GM18909 (cell line): ENCODE data around the gene RIN2.

Experiments
- ATAC-seq: cut with Tn5 transposase; IDR thresholded peaks from one replicate; pipeline ENCODE4 v1.9.1; 2021; ENCODE audit warnings: mild to moderate bottlenecking; ENCODE audit not compliant: unreplicated experiment, poor library complexity

The RIN2 gene

GRCh38 chr20:19758133-19758500 is at the start of gene RIN2:
Gene RIN2 (plus strand): TSS chr20:19758258. CDS start chr20:19889602, 131,344 bp downstream.
- ATAC-seq: no peak

GRCh38 chr20:19709635-19710335 is 48.3 kb upstream of the RIN2 start:
- ATAC-seq: no peak

DNA sequence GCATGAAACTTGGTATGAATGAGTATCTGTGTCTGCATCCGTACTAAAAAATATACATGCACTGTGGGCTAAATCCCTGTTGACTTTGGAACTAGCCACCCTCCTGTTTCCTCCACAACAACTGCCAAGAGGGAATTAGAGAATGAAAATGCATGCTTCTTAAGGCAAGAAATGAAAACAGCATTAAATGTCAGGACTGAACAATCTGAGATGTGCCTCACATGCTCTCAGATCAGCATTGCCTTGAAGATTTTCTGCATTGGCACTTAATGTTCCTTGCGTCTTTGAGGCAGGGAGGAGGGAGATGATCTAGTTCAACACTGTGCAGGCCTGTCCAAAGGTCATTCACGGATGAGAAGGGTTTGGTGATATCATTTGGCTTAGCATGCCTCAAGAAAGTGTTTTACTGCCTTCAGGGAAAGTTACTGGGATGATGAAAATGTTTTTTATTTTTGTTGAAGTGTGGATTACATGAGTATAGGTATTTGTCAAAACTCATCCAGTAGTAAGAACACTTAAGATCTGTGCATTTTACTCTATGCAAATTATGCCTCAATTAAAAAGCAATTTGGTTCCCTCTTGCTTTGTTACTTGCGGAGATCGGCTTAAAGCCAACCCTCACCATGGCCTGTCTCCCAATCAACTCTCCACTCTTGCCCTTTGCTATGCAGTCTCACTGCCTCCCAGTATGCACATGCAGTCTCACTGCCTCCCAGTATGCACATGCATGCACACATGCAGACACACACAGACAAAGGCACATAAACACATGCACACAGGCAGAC is 47.5 kb upstream of the RIN2 start:
- no peak for ATAC-seq

DNA sequence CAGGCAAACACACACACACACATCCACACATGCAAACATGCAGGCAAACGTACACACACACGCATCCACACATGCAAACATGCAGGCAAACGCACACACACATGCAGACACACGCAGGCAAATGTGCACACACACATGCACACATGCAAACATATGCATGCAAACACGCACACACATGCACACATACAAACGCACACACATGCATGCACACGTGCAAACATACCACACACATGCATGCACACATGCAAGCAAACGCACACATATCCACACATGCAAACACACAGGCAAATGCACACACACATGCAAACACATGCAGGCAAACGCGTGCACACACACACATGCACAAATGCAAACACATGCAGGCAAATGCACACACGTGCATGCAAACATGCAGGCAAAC is 46.9 kb upstream of the RIN2 start:
- ATAC-seq: no peak

DNA sequence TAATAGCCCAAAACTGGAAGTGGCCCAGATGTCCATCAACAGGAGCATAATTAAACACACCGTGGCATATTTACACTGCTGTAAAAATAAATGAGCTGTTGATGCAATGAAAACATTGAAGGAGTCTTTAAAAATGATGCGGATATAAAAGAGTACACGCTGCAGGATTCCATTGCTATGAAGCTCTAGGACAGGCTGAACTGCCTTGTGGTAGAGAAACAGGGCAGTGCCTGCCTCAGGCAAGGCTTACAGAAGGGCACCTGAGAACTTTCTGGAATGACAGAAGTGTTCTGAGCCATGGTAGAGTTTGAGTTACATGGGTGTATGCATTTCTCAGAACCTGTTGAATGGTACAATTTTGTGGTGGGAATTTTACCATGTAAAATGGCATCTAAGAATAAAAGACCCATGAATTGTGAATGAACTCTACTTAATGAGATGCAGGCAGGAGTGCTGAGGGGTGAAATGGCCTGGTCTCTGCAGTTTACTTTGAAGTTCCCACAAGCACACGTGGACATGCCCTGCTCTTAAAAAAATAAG is 45.3 kb upstream of the RIN2 start:
- no peak for ATAC-seq

GRCh38 chr20:19713822-19714578 is 44.1 kb upstream of the RIN2 start:
- no peak for ATAC-seq

DNA sequence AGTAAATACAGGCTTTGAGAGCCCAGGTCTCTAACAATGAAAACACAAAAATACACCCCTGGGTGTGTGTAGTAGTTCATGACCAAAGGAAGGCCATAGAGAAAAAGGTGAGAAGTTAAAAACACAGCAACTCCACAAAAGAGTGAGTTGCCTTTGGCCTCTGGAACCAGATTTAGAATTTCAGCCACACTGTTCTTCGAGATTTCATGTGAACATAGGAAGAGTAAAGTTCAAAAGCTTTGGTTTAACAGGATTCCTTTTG is 43.5 kb upstream of the RIN2 start:
- ATAC-seq: no peak

DNA sequence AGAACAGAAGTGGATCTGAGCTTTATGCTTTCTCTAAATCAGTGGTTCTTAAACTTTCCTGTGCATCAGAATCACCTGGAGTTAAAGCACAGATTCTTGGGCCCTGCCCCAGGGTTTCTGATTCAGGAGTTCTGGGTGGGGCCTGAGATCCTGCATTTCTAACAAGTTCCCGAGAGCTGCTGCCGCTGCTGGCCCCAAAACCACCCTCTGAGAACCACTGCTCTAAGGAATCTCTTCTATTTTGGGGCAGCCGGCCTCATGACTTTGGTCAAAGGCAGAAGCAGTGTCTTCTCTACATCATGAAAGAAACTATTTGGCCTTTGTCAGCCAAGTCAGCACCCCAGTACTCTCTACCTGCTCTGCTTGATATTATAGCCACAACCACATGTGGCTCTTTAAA is 42.1 kb upstream of the RIN2 start:
- no peak for ATAC-seq

- no peak for ATAC-seq
Measured at GRCh38 chr20:19718880-19719279, 39.2 kb upstream of the RIN2 start.

DNA sequence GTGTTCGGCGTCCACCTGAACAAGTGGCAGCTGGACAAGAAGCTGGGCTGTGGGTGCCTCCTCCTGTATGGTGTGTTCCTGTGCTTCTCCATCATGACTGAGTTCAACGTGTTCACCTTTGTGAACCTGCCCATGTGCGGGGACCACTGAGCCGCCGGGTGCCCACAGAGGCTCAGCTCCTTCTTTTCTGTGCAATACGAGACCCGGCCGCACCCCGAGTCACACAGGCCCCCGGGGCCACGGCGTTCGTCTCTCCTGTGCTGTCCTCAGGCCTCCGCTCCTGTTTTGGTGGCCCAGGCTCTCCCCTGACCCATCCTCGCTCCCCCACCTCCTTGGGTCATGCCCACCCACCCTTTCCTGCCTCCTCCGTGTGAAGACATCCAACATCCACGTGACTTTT is 37.1 kb upstream of the RIN2 start:
- no peak for ATAC-seq

DNA sequence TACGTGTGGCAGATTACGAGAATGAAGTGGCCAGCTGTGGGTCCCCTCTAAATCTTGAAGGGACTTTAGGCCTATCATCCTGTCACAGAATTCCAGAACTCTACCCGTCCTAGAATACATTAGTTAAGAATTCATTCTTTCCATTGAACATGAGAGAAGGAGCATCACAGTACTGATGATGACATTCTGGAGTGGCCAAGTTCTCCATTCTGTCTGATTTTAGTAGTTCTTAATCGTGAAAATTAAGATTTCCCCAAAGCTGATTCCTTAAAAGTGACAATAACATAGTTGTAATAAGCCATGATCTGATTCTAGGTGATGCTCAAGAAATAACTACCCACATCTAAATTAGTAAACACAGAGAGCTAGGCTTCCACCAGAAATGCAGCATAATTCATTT is 35.0 kb upstream of the RIN2 start:
- no peak for ATAC-seq

DNA sequence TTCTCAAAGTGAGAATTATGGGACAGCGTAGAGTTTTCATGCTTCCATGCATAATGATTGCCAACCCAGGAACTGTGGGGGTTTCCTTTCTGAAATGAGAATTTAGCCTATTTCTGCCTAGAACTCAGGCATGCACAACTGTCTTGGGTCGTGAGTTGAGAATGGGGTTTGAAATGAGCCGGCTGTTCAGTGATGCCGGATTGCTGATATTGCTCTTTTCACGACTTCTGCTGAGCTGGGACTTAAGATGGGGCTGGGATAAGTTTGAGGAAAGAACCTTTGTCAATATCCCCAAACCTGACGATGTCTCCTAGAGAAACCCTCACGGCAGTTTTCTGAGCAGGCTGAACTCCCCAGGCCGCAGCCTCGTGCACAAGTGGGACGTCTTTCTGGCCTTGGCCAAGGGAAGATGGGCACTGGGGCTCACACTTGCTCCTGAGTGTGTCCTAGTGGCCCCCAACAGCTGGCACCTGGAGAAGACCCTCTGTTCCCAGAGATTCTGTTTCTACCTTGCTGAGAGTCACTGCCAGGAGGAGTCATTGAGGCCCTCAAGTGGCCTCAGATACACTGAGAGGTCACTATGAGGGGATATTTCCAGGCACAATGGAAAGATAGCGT is 34.1 kb upstream of the RIN2 start:
- no peak for ATAC-seq

DNA sequence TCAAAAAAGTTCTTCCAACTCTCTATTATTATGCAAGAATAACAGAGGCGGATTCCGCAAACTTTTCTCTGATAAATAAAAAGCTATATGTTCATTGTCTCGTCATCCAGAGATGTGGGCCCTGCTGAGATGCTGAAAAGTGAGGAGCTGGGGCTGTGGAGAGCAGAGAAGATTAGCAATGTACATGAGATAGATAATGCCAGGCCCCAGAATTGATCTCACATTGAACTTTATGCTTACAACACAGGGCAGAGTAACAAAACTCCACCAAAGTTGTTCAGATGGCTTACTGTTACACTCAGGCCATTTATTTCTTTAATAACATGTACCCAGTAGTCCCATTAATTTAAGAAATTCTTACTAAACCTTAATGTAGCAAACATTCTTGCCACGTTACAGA is 32.7 kb upstream of the RIN2 start:
- no peak for ATAC-seq

- no peak for ATAC-seq
Measured at GRCh38 chr20:19725814-19726525, 32.1 kb upstream of the RIN2 start.

DNA sequence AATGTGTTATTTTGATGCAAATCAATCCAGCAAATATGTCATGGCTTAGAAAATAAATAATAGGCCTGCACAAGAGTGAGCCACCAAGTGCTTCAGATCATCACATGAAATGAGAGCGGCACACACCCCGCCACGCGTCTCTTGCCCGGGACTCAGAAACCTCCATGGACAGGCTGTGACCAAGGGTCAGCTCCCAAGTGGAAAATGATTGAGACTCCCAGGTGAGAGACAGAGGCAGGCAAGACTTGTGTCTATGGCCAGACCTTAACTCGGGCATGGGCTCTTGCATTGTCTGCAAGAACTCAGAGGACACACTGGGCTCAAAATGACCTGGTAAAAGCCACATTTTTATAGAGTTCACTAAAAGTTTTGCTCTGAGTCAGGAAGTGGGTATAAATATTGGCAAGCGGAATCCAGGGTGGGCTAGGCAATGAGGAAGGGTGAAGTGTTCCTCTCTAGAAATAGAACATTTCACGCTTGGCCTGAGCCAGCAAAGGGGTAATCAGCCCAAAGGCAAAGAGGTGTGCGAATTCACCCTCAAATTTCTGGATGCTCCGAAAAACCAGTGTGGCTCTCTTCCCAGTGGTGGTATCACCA is 30.7 kb upstream of the RIN2 start:
- ATAC-seq: no peak

- no peak for ATAC-seq
Measured at GRCh38 chr20:19729672-19730071, 28.4 kb upstream of the RIN2 start.

- no peak for ATAC-seq
Measured at GRCh38 chr20:19730706-19731105, 27.4 kb upstream of the RIN2 start.

GRCh38 chr20:19734811-19735210 is 23.2 kb upstream of the RIN2 start:
- ATAC-seq: no peak

GRCh38 chr20:19735446-19735845 is 22.6 kb upstream of the RIN2 start:
- ATAC-seq: no peak

DNA sequence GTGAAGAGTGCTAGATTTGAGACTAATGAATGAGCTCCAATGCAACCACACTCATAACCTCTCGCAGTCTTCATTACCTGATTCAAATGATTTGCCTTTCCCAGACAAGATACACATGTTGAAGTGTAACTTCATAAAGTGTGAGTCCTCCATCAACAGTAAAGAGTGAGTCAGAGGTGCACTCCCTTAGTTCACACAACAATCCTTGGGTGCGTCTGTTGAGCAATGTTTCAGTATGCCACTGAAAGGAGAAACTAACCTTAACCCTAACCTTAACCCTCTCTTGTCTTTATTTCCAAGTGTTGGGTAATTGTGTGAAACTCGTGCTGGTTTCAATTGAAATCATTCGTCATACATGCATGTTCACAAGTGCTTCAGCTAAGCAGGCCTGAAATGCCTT is 21.0 kb upstream of the RIN2 start:
- ATAC-seq: no peak
